ENCODE measurements around the gene DCHS1.
A peak's percentile ranks its signal among the peaks of the same experiment; 100 is the strongest.

DCHS1 gene

DNA sequence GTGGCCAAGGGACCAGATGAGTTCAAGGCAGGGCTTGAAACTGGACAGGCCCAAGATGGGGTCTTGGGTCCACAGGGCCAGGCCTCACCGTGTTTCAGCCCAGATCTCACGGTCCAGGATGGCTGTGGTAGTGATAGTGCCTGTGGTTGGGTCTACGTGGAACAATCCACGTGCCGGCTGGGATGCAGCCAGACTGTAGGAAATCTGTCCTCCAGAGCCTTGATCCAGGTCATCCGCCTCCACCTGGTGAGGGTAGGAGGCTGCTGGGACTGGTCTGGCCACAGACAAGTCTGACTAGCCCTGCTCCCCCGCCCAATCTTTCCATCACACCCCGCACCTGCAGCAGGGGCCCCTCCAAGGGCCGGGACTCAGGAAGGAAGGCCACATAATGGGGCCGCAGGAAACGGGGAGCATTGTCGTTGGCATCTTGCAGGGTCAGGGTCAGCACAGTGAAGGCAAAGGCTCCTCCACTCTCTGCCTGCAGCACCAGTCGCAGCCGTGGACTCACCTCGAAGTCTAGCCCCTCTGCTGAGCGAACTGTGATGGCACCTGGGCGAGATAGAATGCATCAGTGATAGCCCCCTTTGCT, 29.7 kb downstream of the DCHS1 start:
- no peak for DNase-seq

DNA sequence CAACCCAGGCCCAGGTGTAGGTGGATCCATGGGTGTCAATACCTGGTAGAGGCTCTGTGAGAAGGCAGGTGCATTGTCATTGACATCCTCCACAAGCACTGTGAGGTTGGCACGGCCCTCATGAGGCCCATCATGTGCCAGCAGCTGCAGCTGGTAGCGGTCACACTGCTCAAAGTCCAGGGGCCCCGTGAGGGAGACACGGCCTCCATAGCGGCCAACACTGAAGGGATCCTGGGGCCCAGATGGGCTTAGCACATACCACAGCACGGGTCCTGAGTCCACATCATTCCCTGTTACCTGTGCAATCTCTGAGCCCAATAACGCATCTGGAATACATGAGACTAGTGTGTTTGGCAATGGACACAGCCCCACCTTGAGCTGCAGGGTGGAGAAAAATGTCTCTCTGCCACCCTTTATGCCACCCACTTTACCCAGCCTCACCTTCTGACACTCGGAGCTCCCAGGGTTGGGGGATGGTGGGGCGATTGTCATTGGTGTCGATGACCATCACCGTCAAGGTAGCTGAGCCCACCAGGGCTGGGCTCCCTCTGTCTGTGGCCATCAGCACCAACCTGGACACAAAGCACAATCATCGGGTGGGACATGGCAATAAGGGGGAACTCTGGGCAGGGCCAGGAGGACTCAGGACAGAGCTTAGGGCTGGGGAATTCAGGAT, 30.3 kb downstream of the DCHS1 start:
- no peak for DNase-seq

DNA sequence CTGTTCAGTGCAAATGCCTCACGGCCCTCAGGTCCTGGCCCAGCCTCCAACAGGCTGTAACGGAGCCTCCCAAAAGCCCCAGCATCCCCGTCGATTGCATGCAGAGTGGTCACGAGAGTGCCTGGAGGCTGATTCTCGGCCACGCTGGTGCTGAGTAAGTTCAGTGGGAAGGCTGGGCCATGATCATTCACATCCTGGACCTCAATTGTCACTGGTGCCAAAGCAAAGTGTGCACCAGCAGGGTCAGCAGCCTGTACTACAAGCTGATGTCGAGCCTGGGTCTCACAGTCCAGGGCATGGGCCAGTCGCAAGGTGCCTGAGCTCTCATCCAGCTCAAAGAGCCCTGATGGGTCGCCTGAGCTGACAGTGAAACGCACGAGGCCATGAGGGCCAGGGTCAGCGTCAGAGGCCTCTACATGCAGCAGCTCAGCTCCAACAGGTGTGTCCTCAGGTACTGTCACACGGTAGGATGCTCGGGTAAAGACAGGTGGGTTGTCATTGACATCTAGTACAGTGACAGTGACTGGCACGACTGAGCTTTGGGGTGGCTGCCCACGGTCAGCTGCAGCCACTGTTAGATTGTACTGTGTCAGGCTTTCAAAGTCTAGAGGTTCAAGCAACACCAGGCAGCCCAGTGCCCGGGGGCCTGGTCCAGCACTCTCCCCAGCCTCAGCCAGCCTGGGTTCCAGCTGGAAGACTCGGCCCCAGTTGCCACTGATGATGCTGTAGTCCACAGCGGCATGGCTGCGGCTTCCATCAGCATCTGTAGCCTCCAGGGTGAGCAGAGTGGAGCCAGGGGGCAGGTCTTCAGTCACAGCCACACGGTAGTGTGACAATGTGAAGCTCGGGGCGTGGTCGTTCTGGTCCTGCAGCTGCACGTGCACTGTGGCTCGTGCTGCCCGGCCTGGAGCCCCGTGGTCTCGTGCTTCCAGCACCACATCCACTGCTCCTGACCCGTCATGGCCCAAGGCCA, 31.9 kb downstream of the DCHS1 start:
- no peak for DNase-seq

DNA sequence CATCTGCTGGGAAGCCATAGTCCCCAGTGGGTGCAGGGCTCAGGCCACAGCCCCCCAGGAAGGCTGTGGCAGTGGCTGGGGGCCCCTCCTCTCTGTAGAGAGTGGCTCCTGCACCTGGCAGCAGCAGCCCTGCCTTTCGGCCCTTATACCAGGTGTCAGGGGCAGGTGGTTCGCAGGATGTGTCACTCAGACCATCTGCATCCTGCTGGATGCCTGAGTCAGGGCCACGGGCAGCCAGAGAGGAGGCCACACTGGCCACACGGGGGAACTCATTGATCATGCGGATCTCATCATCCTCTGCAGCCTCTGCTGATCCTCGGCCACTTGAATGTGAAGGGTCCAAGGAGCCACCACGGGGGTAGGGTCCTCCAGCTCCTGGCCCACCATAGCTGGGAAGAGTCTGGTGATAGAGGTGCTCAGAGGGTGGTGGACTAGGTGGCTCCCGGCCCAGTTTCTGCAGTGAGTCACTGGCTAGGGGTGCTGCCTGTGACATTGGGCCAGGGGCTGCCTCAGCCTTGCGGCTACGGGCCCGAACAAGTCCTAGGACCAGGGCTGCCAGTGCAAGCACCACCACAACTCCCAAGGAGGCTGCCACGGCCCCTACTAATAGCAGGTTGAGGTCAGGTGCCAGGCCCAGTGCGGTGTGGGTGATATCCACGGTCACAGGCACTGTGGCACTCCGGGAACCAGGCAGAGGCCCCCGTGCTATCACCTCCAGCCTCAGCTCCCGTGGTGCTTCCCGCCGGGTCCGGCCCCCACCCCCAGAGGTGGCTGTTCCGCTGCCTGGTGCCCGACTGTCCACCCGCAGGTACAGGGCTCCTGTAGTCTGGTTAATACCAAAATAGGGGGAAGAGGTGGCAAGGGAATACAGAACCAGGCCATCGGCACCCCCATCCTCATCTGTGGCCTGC, 33.1 kb downstream of the DCHS1 start:
- DNase-seq: no peak

DNA sequence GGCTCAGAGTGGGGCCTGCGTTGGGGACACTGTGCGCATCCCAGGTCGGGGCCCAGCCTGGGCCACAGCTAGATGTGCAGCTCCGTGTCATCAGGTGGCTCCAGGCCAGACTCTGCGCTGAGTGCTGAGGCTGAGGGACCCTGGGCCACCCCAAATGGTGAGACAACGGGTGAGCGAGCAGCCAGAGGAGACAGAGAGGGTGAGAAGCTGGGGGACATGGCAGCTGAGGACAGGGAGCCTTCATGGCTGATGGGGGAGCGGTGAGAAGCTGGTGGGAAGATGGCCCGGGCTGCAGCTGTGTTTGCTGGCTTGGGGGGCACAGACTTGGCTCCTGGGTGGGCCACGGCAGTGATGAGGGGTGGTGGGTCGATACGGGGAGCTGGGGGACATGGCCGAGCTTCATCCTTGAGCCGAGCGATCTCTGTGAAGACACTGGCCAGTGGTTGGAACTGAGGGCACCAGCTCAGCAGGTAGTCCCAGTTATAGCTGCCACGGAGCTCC, 33.8 kb downstream of the DCHS1 start:
- DNase-seq: no peak

DNA sequence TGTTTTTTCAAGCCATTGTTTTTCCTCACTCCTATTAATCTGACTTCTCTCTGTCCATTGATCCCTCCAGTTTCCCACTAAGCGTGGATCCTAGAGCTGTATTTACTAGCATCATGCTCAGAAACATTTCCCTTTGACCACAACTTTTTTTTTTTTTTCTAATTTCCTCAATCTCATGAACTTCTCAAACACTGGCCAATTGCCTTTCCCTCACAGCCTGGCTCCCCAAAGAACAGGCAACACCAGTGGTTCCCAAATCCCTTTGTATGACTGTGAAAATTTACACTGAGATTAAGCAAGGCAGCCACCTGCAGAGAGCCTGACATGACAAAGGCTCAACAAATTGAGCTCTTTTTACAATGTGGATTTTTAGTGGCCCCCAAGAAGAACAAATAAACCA, 35.0 kb downstream of the DCHS1 start:
- no peak for DNase-seq

DNA sequence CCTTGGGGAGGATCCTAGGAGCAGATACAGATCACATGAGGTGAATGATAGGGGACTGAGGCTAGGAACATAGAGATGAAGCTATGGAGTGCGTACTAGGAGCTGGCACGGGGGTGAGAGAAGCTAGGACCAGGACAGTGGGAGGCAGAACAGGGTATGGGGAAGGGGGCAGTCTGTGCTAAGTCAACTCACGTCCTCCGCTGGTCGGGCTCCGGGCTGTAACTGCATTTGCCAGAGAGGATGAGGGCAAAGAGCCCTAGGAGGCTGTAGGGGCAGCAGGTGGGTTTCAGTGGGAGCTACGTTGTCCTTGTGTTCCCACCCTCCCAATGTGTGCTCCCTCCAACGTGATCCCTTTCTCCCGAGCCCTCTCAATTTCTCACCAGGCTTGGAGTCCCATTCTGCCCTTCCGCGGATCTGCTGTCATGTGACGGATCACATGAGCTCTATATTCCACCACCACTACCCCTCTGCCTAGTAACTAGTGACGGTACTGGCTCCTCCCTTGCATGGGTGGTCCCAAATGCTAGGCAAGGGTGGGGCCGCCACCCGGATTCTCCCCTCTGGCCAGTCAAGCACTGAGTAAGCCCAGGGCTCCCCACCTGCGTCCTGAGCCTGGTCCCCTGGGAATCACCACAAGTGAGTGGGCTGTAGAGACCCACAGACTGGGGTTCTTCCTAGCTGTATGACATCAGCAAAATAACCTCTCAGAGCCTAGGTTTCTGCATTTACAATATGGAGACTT, 36.4 kb downstream of the DCHS1 start, which contains the start of gene TPP1:
TSS of gene TPP1 (minus strand) at position 419 of the 742 bp plus-strand sequence. CDS start at position 397, 22 bp downstream.
- DNase-seq: peak; percentile 95

DNA sequence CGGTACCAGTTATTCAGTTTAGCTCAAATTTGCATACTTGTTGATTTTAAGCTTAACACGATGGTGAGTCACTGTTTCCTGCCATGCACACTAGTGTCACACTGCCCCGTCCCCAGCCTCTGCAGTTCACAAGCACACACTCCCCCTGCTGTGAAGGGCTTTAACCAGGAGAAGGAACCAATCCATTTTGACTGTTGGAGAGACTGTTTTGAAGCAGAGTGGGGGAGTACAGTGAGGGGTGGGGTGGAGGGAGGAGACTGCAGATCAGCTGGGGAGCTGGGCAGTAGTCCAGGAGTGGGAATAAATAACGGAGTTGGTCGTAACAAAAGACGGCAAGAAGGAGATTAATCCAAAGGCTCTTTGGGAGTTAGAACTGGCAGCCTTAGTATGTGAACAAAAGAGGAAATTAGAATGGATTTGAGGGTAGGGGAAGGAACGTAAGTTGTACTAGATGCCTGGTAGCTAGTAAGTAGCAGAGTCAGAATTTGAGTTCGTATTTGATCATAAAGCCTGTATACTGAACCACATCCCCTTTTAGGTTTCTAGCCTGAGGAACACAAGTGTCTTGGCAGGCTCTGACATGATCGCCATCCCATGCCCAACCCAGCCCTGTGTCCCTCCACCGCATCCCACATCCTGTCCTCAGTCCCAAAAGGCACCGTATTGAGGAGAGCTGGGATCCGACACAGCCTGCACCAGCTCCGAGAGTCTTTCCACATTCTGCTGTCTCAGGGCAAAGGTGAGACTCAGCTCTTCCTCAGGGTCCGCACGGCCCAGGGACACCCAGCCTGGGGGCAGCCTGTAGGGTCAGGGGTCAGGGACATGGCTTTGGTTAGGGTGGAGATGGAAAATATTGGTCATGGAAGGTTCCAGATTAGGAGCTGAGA, 37.2 kb downstream of the DCHS1 start:
- peak; percentile 59 for DNase-seq

DNA sequence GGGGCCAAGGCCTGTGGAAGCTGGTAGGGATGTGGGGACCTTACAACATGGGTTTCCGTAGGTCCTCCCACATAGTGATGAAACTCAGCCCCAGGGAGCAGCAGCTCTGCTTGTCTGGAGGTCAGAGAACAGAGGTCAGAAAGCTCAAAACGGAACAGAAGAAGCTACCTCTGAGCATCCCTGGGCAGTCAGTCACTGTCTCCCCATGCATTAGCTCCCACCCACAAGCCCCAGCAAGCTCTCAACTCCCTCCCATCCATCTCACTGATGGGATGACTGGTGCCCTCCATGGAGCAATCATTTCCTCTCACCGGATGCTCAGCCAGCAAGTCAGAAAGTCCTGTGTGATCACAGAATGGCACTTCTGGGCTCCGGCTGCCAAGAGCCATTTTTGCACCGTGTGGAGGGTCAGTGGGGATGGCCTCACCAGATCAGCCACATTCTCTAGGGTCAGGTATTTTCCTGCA, 38.3 kb downstream of the DCHS1 start:
- DNase-seq: no peak

DNA sequence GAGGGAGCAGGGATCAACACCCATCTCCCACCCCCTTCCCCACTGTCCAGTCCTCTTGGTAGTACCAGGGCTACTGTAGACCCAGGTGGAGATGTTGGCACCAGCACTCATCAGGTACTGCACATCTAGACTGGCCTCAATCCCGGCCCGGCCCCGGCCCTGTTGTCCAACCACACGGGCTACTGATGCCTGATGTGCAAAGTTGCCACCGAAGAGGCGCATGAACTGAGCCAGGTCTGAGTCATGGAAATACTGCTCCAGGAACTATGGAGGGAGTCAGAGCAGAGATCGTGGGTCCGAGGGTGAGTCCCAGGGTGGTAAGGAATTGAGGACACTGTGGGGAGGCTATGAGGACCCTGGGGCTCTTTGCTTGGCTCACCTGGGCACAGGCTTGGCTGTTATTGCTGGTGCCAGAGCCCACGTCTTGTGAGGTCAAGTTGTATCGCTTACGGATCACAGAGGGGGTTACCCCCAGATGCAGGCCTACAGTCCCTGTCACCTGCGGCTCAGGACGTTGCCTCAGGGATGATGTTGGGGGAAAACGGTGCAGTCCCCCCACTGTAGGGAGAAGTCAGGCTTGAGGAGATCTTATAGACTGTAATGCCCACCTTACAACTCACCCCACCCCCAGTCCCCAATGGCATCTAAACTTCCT, 38.9 kb downstream of the DCHS1 start:
- DNase-seq: no peak

DNA sequence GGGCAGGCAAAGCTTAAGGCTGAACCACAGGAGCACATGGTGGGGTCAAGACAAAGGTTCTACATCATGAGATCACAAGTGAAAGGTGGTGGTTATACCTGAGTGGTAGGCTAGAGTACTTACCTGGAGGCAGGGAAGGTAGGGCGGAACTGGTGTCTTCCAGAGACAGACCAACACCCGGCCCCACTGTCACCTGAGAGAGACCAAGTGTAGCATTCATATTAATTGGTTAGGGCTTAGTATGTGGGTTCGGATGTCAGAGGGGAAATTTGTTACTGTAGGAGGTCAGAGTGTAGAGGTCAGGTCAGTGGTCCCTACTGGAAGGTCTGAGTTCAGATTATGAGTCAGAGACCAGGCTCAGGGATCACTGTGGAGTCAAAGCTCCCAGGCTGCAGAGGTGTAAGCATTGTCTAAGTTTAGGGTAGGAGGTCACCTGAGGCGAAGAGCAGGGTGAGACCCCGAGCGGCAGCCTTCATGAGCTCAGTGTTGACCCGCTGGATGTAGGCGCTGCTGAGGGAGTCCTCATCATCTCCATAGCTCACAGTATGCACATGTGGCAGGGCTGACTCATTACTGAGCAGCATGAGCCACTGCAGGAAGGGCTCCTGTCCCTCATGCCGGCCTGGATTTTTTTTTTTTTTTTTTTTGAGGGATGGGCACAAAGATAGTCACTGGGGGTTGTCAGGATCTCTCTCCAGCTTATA, 39.6 kb downstream of the DCHS1 start:
- DNase-seq: no peak

DNA sequence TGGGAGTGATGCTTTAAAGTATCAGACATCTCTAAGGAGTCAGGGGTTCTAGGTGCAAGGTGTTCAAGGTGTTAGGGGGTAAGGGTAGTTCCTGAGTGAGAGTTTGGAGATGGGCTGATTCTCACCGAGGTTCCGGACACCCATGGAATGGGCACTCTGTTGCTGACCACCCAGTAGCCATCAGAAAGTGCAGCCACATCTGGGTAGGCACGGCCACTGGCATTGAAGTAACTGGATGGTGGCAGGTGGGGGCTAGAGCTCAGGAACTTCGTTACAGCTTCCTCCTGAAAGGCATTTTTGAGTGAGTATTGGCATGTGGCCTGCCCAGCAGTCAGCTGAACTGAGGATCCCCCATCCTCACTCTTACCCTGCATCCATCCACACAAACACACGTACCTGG, 40.6 kb downstream of the DCHS1 start:
- DNase-seq: no peak

DNA sequence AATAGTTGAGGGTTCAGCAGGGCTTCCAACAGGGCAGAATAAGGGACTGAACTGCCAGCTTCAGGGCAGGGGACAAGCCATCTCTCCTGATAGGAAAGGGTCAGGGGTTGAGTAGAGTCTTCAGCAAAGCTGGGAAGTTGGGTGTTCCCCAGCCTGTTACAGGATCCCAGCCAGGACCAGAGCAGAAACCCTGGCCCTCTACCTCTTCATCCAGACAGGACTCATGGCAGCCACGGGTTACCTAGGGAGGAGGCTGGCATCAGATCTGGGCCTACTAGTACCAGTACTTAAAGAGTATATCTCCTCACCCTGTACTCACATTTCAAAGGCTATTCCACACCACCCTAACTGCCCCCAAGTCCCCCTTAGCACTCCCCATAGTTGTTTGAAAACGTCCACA, 41.2 kb downstream of the DCHS1 start:
- DNase-seq: no peak

DNA sequence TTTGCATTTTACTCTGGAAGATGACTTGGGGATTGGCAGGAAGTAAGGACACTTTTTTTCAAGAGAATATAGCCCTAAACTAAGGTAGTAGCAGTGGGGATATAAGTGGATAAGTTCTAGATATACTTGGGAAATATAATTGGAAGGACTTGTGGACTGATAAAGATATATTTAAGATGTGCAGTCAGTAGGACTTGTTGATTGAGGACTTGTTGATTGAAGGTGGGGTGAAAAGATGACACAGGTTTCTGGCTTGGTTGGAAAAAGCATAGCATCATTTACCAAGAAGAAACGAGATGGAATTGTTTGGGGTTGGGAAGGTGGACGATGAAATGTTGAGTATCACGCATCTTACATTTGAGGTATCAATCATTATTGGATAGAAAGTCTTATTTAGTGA, 42.1 kb downstream of the DCHS1 start:
- DNase-seq: no peak

DNA sequence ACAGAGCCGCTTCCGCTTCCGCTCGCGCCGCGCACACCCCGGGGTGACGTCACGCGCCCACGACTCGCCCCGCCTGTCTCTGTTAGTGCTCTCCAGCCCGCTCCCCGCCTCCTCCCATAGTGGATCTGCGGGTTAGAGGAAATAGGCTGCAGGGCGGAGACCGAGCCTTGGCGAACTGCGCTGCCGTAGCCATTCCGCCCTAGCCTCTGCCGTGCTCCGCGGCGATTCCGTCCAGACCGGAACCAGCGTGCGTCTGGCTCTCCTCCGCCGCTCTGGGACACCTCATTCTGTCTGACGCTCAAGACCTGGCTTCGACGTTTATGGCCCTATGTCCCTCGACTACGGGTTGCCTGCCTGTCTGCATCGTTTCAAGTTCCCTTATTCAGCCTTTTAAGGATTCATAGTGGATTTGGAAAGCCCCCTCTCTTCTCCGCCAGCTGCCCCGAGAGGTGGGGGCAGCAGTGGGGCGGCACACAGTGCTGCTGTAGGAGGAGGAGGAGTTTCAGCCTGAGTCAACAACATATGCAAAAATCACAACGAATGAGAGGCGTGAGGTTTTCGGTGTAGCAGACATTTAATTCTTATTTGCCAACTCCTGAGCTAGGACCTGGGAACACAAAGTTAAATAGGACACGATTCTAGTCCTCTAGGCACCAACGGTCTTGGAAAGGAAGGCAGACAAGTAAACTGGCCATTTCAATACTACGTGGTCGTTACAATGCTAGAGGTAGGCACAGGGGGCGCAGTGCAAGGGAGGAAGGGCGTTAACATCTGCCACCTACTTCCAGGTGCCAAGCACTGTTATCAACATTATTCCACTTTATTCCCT, 43.2 kb downstream of the DCHS1 start, which contains the start of gene TAF10:
TSS of gene TAF10 (minus strand) at position 4 of the 829 bp plus-strand sequence. CDS start 27 bp downstream, outside the sequence.
- peak; percentile 97 for DNase-seq

DNA sequence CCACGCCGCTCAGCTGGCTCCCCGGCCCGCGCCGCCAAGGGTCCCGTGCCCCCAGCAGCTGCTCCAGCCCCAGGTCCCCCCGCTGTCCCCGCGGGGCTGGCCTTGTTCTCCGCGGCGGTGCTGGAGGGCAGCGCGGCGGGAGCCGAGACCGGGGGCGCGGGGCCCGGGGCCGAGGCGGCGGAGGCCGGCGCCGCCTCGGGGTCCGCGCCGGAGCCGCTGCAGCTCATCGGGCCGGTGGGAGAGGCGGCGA, 43.7 kb downstream of the DCHS1 start:
- no peak for DNase-seq

DNA sequence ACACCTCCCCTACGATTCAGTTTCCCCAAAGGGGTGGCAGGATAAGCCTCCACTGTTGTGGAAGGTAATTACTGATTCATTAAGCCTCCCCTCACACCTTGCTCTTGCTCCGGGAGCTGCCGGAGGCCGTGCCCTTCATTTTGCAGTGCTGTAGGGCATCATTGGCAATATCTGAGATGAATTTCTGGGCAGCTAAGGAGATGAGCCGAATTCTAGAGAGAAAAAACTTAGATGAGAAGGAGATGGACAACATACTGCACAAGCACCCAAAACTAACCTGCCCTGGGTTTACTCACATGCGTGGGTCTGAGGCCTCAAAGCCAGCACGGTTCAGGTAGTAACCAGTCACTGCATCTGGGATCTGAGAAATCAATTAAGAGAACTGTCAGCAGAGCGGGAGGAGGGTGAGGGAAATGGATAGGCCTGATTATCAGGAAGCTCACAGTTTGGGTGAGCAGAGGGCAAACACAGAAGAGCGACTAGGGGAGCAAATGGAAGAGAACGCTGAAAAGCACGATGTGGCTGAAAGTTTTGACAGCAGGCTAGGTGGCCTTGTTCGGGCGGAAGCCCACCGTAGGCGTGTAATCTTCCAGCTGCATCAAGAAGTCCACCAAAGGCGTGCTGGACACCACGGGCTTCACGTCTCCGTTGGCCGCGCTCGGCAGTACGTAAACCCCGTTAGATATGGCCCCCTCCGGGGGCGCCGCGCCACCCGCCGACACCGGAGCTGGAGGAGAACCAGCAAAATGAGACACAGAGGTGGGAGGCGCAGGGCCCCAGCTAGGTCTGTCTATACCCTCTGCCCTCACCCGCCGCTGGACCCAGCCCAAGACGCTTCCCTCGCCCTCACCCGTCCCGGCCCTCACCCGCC, 44.3 kb downstream of the DCHS1 start:
- no peak for DNase-seq
